Neural cell (in vitro differentiated cells): Measurements from ENCODE around the gene ST3GAL3. TPM values are rescaled to one million over a fixed set of nuclear protein-coding genes. Genes with fewer than 3 reads are reported as not detected.

ENCODE experiments used
- H2AFZ ChIP-seq: fragments of 200-600, 300-800 bp; sonication (generic), shearing (Covaris generic); 2 replicates; pipeline ENCODE4 v1.6.0; 2014; ENCODE audit warnings: low read depth, mild to moderate bottlenecking, antibody characterized with exemption, low read length, moderate library complexity
- H3F3A ChIP-seq: fragments of 200-600 bp; shearing (Covaris generic); 2 replicates; pipeline ENCODE4 v1.6.1; 2016; ENCODE audit warnings: mild to moderate bottlenecking, moderate library complexity, mixed read lengths, antibody characterized with exemption, low read length; ENCODE audit not compliant: insufficient read depth, poor library complexity, severe bottlenecking
- H3K27ac ChIP-seq: fragments of 200-600, 300-800 bp; sonication (generic), shearing (Covaris generic); 2 replicates; pipeline ENCODE4 v1.5.1; 2014; ENCODE audit warnings: mild to moderate bottlenecking, low read length, moderate library complexity
- H3K27me3 ChIP-seq: fragments of 300-800, 200-600 bp; sonication (generic), shearing (Covaris generic); 2 replicates; pipeline ENCODE4 v1.6.0; 2014; ENCODE audit warnings: mild to moderate bottlenecking, low read depth, low read length, moderate library complexity; ENCODE audit not compliant: insufficient read depth
- H3K36me3 ChIP-seq: fragments of 300-800, 200-600 bp; sonication (generic), shearing (Covaris generic); 2 replicates; pipeline ENCODE4 v1.5.1; 2014; ENCODE audit warnings: mild to moderate bottlenecking, antibody characterized with exemption, low read length, moderate library complexity; ENCODE audit not compliant: insufficient read depth
- H3K4me2 ChIP-seq: fragments of 300-800, 200-600 bp; sonication (generic), shearing (Covaris generic); 2 replicates; pipeline ENCODE4 v1.6.0; 2014; ENCODE audit warnings: mild to moderate bottlenecking, low read length
- H3K4me3 ChIP-seq: fragments of 300-800, 200-600 bp; sonication (generic), shearing (Covaris generic); 2 replicates; pipeline ENCODE4 v1.5.1; 2014; ENCODE audit warnings: mild to moderate bottlenecking, low read length, moderate library complexity
- H3K79me2 ChIP-seq: fragments of 200-600 bp; shearing (Covaris generic); replicated peaks from 2 replicates; pipeline ENCODE4 v1.6.0; 2014; ENCODE audit warnings: mild to moderate bottlenecking, low read length, moderate library complexity; ENCODE audit not compliant: insufficient read depth
- H3K9ac ChIP-seq: fragments of 300-800, 200-600 bp; sonication (generic), shearing (Covaris generic); 2 replicates; pipeline ENCODE4 v1.6.1; 2016; ENCODE audit warnings: mild to moderate bottlenecking, low read length, mixed read lengths
- H3K9me2 ChIP-seq: fragments of 200-600 bp; shearing (Covaris generic); 2 replicates; pipeline ENCODE4 v1.6.1; 2016; ENCODE audit warnings: mild to moderate bottlenecking, low read length, mixed read lengths; ENCODE audit not compliant: insufficient read depth
- H3K9me3 ChIP-seq: fragments of 200-600, 300-800 bp; sonication (generic), shearing (Covaris generic); 2 replicates; pipeline ENCODE4 v1.6.1; 2016; ENCODE audit warnings: mild to moderate bottlenecking, mixed run types, low read length, moderate library complexity, mixed read lengths
- H4K20me1 ChIP-seq: fragments of 200-600 bp; shearing (Covaris generic); 2 replicates; pipeline ENCODE4 v1.6.1; 2016; ENCODE audit warnings: mild to moderate bottlenecking, mixed run types; ENCODE audit not compliant: insufficient read depth
- CTCF ChIP-seq: fragments of 450-650 bp; IDR thresholded peaks from 2 replicates; pipeline ENCODE4 v1.5.1; 2014; ENCODE audit warnings: antibody characterized with exemption, mild to moderate bottlenecking, moderate library complexity; ENCODE audit not compliant: poor library complexity, severe bottlenecking
- EP300 ChIP-seq: fragments of 450-650 bp; conservative IDR thresholded peaks from 2 replicates; pipeline ENCODE4 v1.6.1; 2014; ENCODE audit warnings: antibody characterized with exemption, mild to moderate bottlenecking, moderate library complexity; ENCODE audit not compliant: poor library complexity, severe bottlenecking
- EZH2 ChIP-seq: fragments of 200-600, 300-800 bp; shearing (Covaris generic), sonication (generic); IDR thresholded peaks from 2 replicates; pipeline ENCODE4 v1.6.1; 2014; ENCODE audit warnings: antibody characterized with exemption, low read length, borderline replicate concordance, mild to moderate bottlenecking; ENCODE audit not compliant: insufficient read depth, poor library complexity, severe bottlenecking
- MXI1 ChIP-seq: fragments of 450-650 bp; conservative IDR thresholded peaks from 2 replicates; pipeline ENCODE4 v1.6.1; 2014; ENCODE audit warnings: antibody characterized with exemption, mild to moderate bottlenecking; ENCODE audit not compliant: poor library complexity, severe bottlenecking
- POLR2AphosphoS5 ChIP-seq: IDR thresholded peaks from 2 replicates; pipeline ENCODE4 v1.6.1; 2012
- RAD21 ChIP-seq: fragments of 450-650 bp; conservative IDR thresholded peaks from 2 replicates; pipeline ENCODE4 v1.6.1; 2014; ENCODE audit warnings: antibody characterized with exemption, mild to moderate bottlenecking, moderate library complexity
- REST ChIP-seq: IDR thresholded peaks from 2 replicates; pipeline ENCODE4 v1.6.1; 2012; ENCODE audit warnings: borderline replicate concordance
- SMC3 ChIP-seq: fragments of 450-650 bp; conservative IDR thresholded peaks from 2 replicates; pipeline ENCODE4 v1.6.1; 2014; ENCODE audit warnings: antibody characterized with exemption, mild to moderate bottlenecking, moderate library complexity; ENCODE audit not compliant: poor library complexity
- TAF1 ChIP-seq: IDR thresholded peaks from 2 replicates; pipeline ENCODE4 v1.6.1; 2012; ENCODE audit warnings: low read depth
- polyA plus RNA-seq: library from polyadenylated mRNA; depleted of rRNA; stranded (reverse); fragments of >200 nt; gene quantifications from 2 replicates; pipeline ENCODE4 v1.2.3, GENCODE V29; 2014

Gene ST3GAL3
- polyA plus RNA-seq, 1 donor from 2014 or later = 36.8 TPM

GRCh38 chr1:43976045-43976444 is 268.7 kb downstream of the ST3GAL3 start:
- H3K4me3 ChIP-seq = peak overlapping the region; percentile 94
- H3F3A ChIP-seq = no peaks in the 10 kb centered on the region
- H3K36me3 ChIP-seq = no peaks in the 10 kb centered on the region
- TF ChIP-seq EZH2 = no peak
- no peak for TF ChIP-seq TAF1
- H3K9me3 ChIP-seq = no peaks in the 10 kb centered on the region
- peaks cover 40% of the 10 kb centered on the region for H3K79me2 ChIP-seq
- H2AFZ ChIP-seq = no peak overlapping the region
- H4K20me1 ChIP-seq = peaks cover 3% of the 10 kb centered on the region
- no peak overlapping the region for H3K27ac ChIP-seq
- no peaks in the 10 kb centered on the region for H3K9me2 ChIP-seq
- H3K4me2 ChIP-seq = peak overlapping the region; percentile 100
- peak overlapping the region; percentile 95 for H3K9ac ChIP-seq
- H3K27me3 ChIP-seq = no peaks in the 10 kb centered on the region

GRCh38 chr1:43976890-43977289 is 269.6 kb downstream of the ST3GAL3 start:
- Histone ChIP-seq H3F3A (no peaks in the 10 kb centered on the region), H3K36me3 (no peaks in the 10 kb centered on the region), H3K9ac (no peak overlapping the region), H3K27ac (no peak overlapping the region), H3K4me3 (peak overlapping the region; percentile 94), H3K9me3 (no peaks in the 10 kb centered on the region), H4K20me1 (peaks cover 3% of the 10 kb centered on the region), H3K9me2 (no peaks in the 10 kb centered on the region), H3K4me2 (no peak overlapping the region), H3K79me2 (peaks cover 40% of the 10 kb centered on the region), H3K27me3 (no peaks in the 10 kb centered on the region), H2AFZ (no peak overlapping the region)
- TF ChIP-seq EP300 = no peak
- no peak for TF ChIP-seq MXI1
- no peak for TF ChIP-seq CTCF
- no peak for TF ChIP-seq POLR2AphosphoS5
- TF ChIP-seq TAF1 = no peak
- no peak for TF ChIP-seq SMC3
- no peak for TF ChIP-seq REST
- TF ChIP-seq EZH2 = no peak
- no peak for TF ChIP-seq RAD21
